Right lung (tissue), 5 donors: ENCODE data around the gene EMC8. TPM values are rescaled to one million over a fixed set of nuclear protein-coding genes. Genes with fewer than 3 reads are reported as not detected.
"Not testable (repeated sequence)": the region's sequence is repeated elsewhere in the genome, so short reads cannot be mapped to it uniquely, and the experiment has no call there.

Experiments used
- DNase-seq, 2 donors: peaks; one replicate each; pipeline ENCODE4 v3.0.0-alpha.2; 2013
- polyA plus RNA-seq, 5 donors: library from polyadenylated mRNA; unstranded; fragments of 120-200 nt; gene quantifications; one replicate each; pipeline versions ENCODE4 v1.2.1 to v1.2.3, GENCODE V29; 2013; ENCODE audit warnings: inconsistent platforms in 1 of 5, low replicate concordance in 1 of 5; ENCODE audit not compliant: insufficient read length in 5 of 5, insufficient read depth in 1 of 5

The EMC8 gene
- polyA plus RNA-seq, 5 donors: 21.7 to 32.4 (median 24.4) TPM

DNA sequence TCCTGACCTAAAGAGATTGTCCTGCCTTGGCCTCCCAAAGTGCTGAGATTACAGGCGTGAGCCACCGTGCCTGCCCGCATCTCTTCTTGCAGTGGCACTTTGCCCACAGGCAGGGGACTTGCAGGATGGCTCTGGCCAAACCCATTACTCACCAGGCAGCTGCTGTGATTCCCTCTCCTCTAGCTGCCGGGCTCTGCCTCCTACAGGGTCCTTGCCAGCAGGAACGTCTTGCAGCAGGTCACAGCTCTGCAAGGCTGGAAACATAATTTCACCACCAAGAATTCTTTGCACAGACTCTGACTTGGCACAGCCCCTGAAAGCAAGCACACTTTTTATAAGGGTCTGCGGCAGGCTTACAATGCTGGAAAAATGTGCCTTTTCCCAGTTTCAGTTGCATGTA lies 20.4 kb upstream of the EMC8 start:
- no peak for DNase-seq

DNA sequence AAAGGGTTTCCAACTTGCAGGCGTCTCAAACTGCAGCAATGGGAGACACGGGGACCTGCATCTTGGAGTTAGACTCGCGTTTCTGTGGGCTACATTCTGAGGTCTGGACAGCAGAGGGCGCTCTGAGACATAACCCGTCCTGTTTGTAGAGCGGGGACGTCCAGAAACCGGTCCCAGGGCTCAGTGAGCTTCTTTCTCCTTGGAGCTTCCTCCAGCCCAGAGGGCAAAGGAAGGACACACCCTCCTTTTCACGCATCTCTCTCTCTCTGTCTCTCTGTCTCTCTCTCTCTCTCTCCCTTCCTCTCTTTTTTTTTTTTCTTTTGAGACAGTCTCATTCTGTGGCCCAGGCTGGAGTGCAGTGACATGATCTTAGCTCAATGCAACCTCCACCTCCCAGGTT lies 19.9 kb upstream of the EMC8 start:
- DNase-seq: peak in 1 of 2 donors; percentile 52

DNA sequence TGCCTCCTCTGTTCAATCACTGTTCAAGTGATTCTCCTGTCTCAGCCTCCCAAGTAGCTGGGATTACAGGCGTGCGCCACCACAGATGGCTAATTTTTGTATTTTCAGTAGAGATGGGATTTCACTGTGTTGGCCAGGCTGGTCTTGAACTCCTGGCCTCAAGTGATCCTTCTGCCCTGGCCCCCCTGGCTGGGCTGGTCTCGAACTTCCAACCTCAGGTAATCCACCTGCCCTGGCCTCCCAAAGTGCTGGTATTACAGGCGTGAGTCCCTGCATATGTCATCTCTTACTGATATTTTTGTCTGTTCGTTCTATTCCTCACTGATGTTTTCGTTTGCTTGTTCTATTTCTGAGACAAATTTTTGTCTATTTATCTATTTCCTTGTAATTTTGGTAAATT lies 17.9 kb upstream of the EMC8 start:
- DNase-seq: not testable (repeated sequence)

DNA sequence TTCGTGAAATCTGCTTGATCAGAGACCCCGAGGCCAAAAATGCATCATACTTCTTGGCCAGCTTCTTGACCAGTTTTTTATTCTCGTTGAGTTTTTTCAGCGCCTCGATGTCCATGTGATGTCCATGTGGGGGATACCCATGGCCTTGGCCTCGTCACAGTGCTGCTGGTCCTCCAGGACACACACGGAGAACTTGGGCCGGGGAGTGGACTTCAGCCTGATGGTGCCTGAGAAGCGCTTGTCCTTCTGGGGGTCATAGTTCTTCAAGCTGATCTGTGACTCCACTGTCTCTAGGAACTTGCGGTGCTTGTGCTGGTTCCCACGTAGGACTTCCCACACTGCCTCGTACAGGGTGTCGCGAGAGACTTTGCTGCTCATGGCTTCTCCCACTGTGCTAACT lies 16.8 kb upstream of the EMC8 start:
- no peak for DNase-seq

- no peak for DNase-seq
Measured at GRCh38 chr16:85812811-85813700, 13.7 kb upstream of the EMC8 start.

DNA sequence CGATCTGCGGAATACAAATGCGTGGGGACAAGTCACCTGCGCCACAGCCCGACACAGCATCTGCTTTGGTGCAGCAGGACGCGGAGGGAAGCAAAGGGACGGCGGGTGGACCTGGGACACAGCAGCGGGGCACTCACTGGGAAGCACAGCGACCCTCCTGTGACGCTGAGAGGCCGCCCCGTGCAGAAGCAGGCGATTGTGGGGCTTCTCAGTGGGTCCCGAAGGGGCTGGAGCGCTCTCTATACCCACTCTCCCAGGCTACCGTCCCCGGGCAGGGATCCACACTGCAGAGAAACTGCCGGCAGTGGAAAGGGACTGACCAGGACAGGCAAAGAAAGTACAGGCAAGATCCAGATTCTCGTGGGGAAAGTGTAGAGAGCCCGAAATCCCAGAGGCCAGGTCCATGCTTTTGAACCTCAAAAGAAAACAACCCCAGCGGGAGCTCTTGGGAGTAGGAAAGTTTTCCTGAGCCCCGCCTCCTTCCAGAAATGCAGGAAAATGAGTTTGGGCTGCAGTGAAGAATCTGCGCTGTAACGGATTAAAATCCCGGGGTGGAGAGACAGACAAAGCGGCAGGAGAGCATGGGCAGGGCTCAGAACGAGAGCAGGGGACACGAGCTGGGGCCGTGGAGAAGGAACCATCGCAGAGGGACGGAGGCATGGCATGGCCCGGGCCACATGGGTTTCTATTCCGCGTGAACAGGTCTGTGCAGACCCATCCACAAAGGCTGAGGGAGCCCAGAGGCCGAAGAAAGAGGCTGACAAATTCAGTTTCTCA lies 12.9 kb upstream of the EMC8 start:
- DNase-seq: no peak

DNA sequence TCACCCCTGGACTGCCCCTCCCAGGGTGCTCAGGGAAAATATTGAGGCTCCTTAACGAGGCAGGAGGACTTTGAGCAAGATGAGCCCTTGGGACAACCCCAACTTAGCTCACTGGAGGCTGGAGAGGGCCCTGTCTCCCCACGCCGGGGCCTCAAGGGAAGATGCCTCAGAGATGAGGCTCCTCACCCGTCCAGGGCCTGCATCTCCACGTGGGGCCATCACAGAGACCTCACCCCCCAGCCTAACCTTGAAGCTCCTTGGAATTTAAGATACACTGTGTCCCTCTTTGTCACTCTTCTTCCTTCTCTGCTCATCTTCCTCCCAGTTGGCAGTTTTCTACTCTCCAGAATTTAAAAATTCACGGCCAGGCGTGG lies 11.4 kb upstream of the EMC8 start:
- DNase-seq: no peak

DNA sequence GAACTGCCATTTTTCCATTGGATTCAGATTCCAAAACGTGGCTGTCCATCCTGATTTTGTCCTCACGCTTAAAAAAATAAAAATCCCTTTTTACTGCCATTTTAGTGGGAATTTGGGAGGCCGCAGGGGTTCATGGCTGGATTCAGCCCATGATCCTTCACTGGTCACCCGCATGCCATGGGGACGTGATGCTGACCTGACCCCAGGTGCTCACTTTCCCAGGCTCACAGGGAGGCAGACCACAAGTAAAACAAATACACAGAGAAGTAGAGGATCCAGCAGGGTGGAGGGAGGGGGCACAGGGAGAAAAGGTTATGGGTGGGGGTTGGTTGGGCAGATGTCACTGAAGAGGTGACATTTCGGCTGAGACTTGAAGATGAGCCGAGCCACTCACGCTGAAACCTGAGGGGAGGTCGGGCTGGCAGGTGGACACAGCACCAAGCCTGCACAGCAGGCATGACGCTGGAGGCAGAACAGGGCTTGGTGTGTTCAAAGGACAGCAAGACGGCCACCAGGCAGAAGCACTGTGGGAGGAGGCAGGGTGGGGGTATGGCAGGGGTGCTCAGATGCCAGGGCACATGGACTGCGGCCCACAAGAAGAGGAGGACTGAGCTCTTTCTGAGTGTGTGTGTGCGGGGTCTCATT lies 10.9 kb upstream of the EMC8 start:
- no peak for DNase-seq

DNA sequence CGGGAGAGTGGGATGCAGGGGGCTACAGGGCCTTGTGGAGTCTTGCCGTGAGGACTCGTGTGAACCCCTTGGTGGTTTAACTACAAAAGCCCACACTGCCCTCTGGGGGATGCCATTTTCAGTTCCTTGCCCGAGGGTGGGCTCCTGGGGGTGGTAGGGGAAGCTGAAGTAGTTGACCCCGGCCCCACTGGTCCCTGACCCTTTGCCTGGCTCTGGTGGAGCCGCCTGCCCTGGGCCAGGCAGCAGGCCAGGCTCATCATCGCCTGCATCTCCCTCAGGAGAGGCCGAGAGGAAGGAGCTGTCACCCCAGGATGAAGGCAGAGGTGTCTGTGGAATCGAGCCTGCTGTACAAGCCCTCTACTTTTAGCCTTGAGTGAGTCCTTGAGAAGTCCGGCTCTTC lies 10.3 kb upstream of the EMC8 start:
- no peak for DNase-seq

GRCh38 chr16:85808926-85809325 lies 9.6 kb upstream of the EMC8 start:
- DNase-seq: no peak

- DNase-seq: not testable (repeated sequence)
Measured at GRCh38 chr16:85808104-85808503, 8.8 kb upstream of the EMC8 start.

GRCh38 chr16:85807340-85807739 lies 8.0 kb upstream of the EMC8 start:
- DNase-seq: not testable (repeated sequence)

DNA sequence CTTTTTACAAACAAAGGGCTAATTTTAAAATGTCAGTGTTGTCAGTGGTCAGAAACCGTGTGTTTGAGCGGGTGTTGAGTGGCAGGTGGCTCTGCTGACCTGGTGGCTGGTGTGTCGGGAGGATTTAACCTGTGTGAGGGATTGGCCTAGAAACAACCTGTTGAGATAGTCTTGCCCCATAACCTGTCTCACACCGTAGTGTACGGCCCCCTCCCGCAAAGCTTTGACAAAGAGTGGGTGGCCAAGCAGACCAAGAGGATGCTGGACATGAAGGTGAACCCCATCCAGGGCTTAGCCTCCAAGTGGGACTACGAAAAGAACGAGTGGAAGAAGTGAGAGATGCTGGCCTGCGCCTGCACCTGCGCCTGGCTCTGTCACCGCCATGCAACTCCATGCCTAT lies 7.2 kb upstream of the EMC8 start:
- no peak for DNase-seq

GRCh38 chr16:85805442-85806045 lies 6.2 kb upstream of the EMC8 start:
- DNase-seq: no peak

DNA sequence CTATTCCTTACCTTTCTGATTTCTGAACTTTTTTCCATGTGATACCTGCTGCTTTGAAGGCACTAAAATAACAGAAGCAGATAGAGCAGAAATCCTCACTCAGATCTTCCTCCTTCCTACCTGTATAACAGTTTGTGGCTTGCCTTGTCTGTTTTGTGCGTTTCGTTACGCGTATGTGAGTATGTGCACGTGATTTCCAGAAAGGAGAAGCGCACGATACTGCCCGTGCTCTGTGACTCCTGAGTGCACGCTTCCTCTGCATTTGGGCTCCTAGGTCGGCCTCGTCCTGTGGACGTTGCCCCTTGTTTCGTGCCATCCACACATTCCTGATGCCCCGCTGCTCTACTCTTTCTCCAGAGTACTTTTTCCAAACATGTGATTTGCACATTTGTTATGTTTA lies 4.2 kb upstream of the EMC8 start:
- DNase-seq: no peak

DNA sequence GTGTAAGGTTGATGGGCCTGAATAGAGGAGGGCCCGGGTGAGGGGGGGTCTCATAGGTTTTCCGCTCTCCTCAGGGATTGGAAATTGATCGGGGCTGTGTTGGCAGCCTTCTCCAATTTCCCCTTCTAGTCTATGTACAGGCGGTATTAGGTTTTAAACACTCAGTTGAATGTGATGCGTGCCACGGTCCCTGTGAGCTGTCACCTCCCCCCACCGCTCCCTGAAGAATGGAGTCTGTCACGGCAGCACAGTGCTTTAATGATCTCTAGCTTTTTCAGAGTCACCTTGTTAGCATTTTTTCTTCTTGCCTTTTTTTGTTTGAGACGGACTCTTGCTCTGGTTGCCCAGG lies 951 bp upstream of the EMC8 start:
- DNase-seq: no peak

- DNase-seq: no peak
Measured at GRCh38 chr16:85798901-85799496, 345 bp downstream of the EMC8 start.

DNA sequence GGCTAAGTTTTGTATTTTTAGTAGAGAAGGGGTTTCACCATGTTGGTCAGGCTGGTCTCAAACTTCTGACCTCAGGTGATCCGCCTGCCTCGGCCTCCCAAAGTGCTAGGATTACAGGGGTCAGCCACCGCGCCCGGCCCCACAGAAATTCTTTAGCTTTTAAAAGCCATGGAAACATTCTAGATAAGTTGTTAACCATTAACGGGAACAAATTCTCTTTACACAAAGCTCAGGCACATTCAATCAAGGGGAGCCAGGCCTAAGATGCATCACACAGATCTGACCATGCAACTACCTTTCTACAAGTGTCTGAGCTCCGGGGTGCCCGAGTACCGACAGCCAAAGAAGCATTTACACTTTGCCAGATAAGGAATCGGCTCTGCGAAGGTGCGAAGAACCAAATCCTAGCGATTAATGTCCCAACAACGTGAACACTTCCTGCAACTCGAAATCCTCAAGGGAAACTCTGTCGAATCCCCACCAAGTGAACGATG lies 1.0 kb downstream of the EMC8 start:
- no peak for DNase-seq

DNA sequence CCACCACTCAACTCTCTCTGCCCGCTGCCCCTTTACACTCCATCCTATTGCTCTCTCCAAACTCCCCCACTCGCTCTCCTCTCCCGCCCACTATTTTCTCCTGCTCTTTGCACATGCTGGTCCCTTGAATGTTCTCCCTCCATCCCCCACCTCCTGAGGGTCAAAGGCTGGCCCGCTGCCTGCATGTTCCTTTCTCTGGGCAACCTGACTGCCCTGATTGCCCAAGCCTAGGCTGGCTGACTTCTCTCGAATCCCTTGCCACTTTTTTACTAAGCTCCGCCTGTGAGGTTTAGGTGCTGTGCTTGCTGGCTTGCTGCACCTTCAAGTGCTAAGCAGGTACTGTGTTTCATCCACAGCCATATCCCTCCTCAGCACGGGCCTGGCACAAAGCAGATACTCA lies 2.7 kb downstream of the EMC8 start:
- DNase-seq: no peak

DNA sequence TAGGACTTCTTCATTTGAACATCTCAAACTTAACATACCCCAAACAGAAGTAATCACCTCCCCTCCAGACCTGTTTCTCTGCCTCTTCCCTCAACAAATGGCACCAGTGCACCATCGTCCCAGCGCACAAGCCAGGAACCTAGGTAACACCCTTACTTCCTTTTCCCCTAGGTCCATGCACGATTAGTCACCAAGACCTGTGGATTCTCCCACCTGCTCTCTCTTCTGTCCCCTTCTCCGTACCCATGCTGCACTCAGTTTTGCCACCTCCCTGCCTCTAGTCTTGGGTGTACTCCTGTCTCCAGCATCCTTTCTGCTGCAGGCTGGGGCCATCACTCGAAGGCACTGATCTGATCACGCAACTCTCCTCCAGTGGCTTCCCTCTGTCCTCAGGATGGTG lies 3.2 kb downstream of the EMC8 start:
- DNase-seq: no peak

DNA sequence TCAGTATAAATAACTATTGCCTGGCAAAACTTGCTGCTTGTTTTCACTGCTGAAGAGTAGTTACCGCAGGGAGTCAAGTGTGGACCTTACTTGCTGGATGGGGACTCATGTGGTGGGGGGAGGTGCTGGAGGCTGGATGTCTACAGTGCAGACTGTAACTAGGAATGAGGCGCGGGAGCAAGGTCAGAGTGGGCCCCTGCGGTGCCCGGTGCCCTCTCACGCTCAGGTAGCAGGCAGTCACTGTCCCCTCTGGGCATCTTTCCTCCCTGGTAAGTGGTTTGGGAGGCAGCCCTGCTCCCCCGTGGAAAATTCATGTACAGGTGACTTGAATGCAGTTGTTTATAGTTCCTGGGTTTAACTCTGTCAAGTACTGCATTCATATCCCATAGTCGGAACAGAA lies 4.6 kb downstream of the EMC8 start:
- no peak for DNase-seq
